ENCODE data around the gene SCARF1.

SCARF1 gene

GRCh38 chr17:1606352-1606985 is 39.1 kb downstream of the SCARF1 start:
- no peaks in the 10 kb centered on the region for H3K9me3 ChIP-seq (ENCODE audit: control insufficient read depth, insufficient read depth, low read length)
- peaks cover 8% of the 10 kb centered on the region; the same call in 1 of the 2 replicates for H3K4me1 ChIP-seq (ENCODE audit: insufficient read depth, low read length)
- H3K36me3 ChIP-seq (ENCODE audit: insufficient read depth, low read length), result no peaks in the 10 kb centered on the region
- H3K9ac ChIP-seq (ENCODE audit: low read depth, low read length), result no peak overlapping the region

- H3K9me3 ChIP-seq (ENCODE audit: control insufficient read depth, insufficient read depth, low read length), result no peaks in the 10 kb centered on the region
- no peaks in the 10 kb centered on the region for H3K36me3 ChIP-seq (ENCODE audit: insufficient read depth, low read length)
- H3K4me1 ChIP-seq (ENCODE audit: insufficient read depth, low read length), result peaks cover 8% of the 10 kb centered on the region; the same call in 1 of the 2 replicates
- no peak overlapping the region for H3K9ac ChIP-seq (ENCODE audit: low read depth, low read length)
Measured at GRCh38 chr17:1605681-1606351, 39.7 kb downstream of the SCARF1 start.

- Histone ChIP-seq H3K9ac (ENCODE audit: low read depth, low read length) (no peak overlapping the region), H3K36me3 (ENCODE audit: insufficient read depth, low read length) (no peaks in the 10 kb centered on the region), H3K4me1 (ENCODE audit: insufficient read depth, low read length) (peaks cover 8% of the 10 kb centered on the region; the same call in 1 of the 2 replicates), H3K9me3 (ENCODE audit: control insufficient read depth, insufficient read depth, low read length) (no peaks in the 10 kb centered on the region)
Measured at GRCh38 chr17:1604831-1605528, 40.6 kb downstream of the SCARF1 start.

GRCh38 chr17:1601571-1601970 is 44.0 kb downstream of the SCARF1 start:
- no peaks in the 10 kb centered on the region for H3K9me3 ChIP-seq (ENCODE audit: control insufficient read depth, insufficient read depth, low read length)
- H3K36me3 ChIP-seq (ENCODE audit: insufficient read depth, low read length), result no peaks in the 10 kb centered on the region
- H3K9ac ChIP-seq (ENCODE audit: low read depth, low read length), result no peak overlapping the region
- peaks cover 8% of the 10 kb centered on the region; the same call in 1 of the 2 replicates for H3K4me1 ChIP-seq (ENCODE audit: insufficient read depth, low read length)

GRCh38 chr17:1598399-1599095 is 47.0 kb downstream of the SCARF1 start:
- H3K4me1 ChIP-seq (ENCODE audit: insufficient read depth, low read length), result 0 out of 2 replicates have a peak, but pooled peaks cover under 1% of the 10 kb centered on the region
- no peaks in the 10 kb centered on the region for H3K36me3 ChIP-seq (ENCODE audit: insufficient read depth, low read length)
- no peak overlapping the region for H3K9ac ChIP-seq (ENCODE audit: low read depth, low read length)
- no peaks in the 10 kb centered on the region for H3K9me3 ChIP-seq (ENCODE audit: control insufficient read depth, insufficient read depth, low read length)

- no peak overlapping the region for H3K9ac ChIP-seq (ENCODE audit: low read depth, low read length)
- no peaks in the 10 kb centered on the region for H3K9me3 ChIP-seq (ENCODE audit: control insufficient read depth, insufficient read depth, low read length)
- peaks cover 7% of the 10 kb centered on the region; the same call in 1 of the 2 replicates for H3K4me1 ChIP-seq (ENCODE audit: insufficient read depth, low read length)
- no peaks in the 10 kb centered on the region for H3K36me3 ChIP-seq (ENCODE audit: insufficient read depth, low read length)
Measured at GRCh38 chr17:1597861-1598342, 47.6 kb downstream of the SCARF1 start.

GRCh38 chr17:1593630-1593931 is 52.0 kb downstream of the SCARF1 start:
- Histone ChIP-seq H3K4me1 (ENCODE audit: insufficient read depth, low read length) (peaks cover 17% of the 10 kb centered on the region; the same call in 1 of the 2 replicates), H3K9me3 (ENCODE audit: control insufficient read depth, insufficient read depth, low read length) (no peaks in the 10 kb centered on the region), H3K9ac (ENCODE audit: low read depth, low read length) (no peak overlapping the region), H3K36me3 (ENCODE audit: insufficient read depth, low read length) (no peaks in the 10 kb centered on the region)

- H3K9me3 ChIP-seq (ENCODE audit: control insufficient read depth, insufficient read depth, low read length), result no peaks in the 10 kb centered on the region
- no peak overlapping the region for H3K9ac ChIP-seq (ENCODE audit: low read depth, low read length)
- H3K36me3 ChIP-seq (ENCODE audit: insufficient read depth, low read length), result no peaks in the 10 kb centered on the region
- peaks cover 17% of the 10 kb centered on the region for H3K4me1 ChIP-seq (ENCODE audit: insufficient read depth, low read length)
Measured at GRCh38 chr17:1592751-1593629, 52.5 kb downstream of the SCARF1 start.

GRCh38 chr17:1591474-1592090 is 54.0 kb downstream of the SCARF1 start:
- no peaks in the 10 kb centered on the region for H3K9me3 ChIP-seq (ENCODE audit: control insufficient read depth, insufficient read depth, low read length)
- H3K4me1 ChIP-seq (ENCODE audit: insufficient read depth, low read length), result peaks cover 29% of the 10 kb centered on the region
- H3K9ac ChIP-seq (ENCODE audit: low read depth, low read length), result no peak overlapping the region
- H3K36me3 ChIP-seq (ENCODE audit: insufficient read depth, low read length), result no peaks in the 10 kb centered on the region

GRCh38 chr17:1590747-1591473 is 54.6 kb downstream of the SCARF1 start:
- no peaks in the 10 kb centered on the region for H3K36me3 ChIP-seq (ENCODE audit: insufficient read depth, low read length)
- H3K9ac ChIP-seq (ENCODE audit: low read depth, low read length), result no peak overlapping the region
- peaks cover 34% of the 10 kb centered on the region for H3K4me1 ChIP-seq (ENCODE audit: insufficient read depth, low read length)
- no peaks in the 10 kb centered on the region for H3K9me3 ChIP-seq (ENCODE audit: control insufficient read depth, insufficient read depth, low read length)

GRCh38 chr17:1590029-1590746 is 55.3 kb downstream of the SCARF1 start:
- H3K9ac ChIP-seq (ENCODE audit: low read depth, low read length), result no peak overlapping the region
- H3K36me3 ChIP-seq (ENCODE audit: insufficient read depth, low read length), result no peaks in the 10 kb centered on the region
- H3K4me1 ChIP-seq (ENCODE audit: insufficient read depth, low read length), result peaks cover 38% of the 10 kb centered on the region
- no peaks in the 10 kb centered on the region for H3K9me3 ChIP-seq (ENCODE audit: control insufficient read depth, insufficient read depth, low read length)

GRCh38 chr17:1588821-1589585 is 56.5 kb downstream of the SCARF1 start:
- H3K9ac ChIP-seq (ENCODE audit: low read depth, low read length), result no peak overlapping the region
- peaks cover 43% of the 10 kb centered on the region for H3K4me1 ChIP-seq (ENCODE audit: insufficient read depth, low read length)

More at GRCh38 chr17:1588821-1589585, 56.5 kb downstream of the SCARF1 start:
- no peaks in the 10 kb centered on the region for H3K9me3 ChIP-seq (ENCODE audit: control insufficient read depth, insufficient read depth, low read length)
- H3K36me3 ChIP-seq (ENCODE audit: insufficient read depth, low read length), result no peaks in the 10 kb centered on the region

All from ES-I3 (cell line).